Heart left ventricle (tissue), 13 donors: ENCODE results near the gene CXCL14.

ENCODE experiments used
- POLR2A ChIP-seq, 2 donors: fragments of 450-650 bp; IDR thresholded peaks; one replicate each; pipeline ENCODE4 v1.6.1; 2017; ENCODE audit warnings: antibody characterized with exemption in 2 of 2, mild to moderate bottlenecking in 2 of 2, moderate library complexity in 2 of 2
- TF ChIP-seq, protein P1 (sequence below), 12 donors: fragments of 200-600 bp; sonication (generic) in 4 of 12; IDR thresholded peaks; one replicate each; pipeline versions ENCODE4 v1.5.0 to v1.8.0; 2018 to 2022; ENCODE audit warnings: antibody characterized with exemption in 12 of 12, mild to moderate bottlenecking in 5 of 12
- donor health status: ischemic (EF 13 %, LVEDD 7.1; RV severe dilation, severe dysfunction).
- donor health status: DM: no; HTN: yes; CAD: no.
- donor health status: DM: no; HTN: no; CAD: no.
- donor health status: ischemic (EF 25% LVEDD 6.9; RV normal size, moderate dysfunction).
- donor health status: ischemic (EF 25% LVEDD 5.7; RV mildly dilated, moderate dysfunction).
- donor health status: ischemic (EF 35%, LVEDD 5.7; RV mildly dilated, moderate dysfunction).
- donor health status: nonischemic (EF 11% LVEDD 7.7; RV severe dilation, severe dysfunction).
- donor health status: DM: yes; HTN: yes; CAD: no.
- donor health status: PGD.
- donor health status: ischemic (EF 29% LVEDD 5.4; RV normal size, mild dysfunction).
- donor health status: nonischemic (EF 23%, LVEDD 6.1; RV moderate dilation, normal function).

DNA sequence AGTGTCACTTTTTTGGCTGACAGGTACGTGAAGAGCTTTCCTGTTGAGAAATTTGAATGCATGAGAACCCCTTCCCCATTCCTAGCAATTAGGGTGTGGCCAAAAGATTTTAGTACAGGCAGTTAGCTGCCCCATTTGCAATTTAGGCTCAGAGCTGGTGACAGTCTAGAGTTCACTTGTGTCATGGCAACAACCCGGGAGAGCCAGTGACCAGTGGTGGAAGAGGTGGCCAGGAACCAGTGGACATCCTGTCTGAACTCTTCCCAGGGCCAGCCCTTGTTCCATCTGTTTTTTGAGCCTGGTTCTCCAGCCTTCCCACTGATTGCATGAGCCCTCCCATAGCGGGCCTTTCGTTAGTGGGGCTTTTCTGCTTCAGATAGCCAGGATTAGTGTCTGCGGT is 40.5 kb downstream of the CXCL14 start:
- TF ChIP-seq, protein P1, sequence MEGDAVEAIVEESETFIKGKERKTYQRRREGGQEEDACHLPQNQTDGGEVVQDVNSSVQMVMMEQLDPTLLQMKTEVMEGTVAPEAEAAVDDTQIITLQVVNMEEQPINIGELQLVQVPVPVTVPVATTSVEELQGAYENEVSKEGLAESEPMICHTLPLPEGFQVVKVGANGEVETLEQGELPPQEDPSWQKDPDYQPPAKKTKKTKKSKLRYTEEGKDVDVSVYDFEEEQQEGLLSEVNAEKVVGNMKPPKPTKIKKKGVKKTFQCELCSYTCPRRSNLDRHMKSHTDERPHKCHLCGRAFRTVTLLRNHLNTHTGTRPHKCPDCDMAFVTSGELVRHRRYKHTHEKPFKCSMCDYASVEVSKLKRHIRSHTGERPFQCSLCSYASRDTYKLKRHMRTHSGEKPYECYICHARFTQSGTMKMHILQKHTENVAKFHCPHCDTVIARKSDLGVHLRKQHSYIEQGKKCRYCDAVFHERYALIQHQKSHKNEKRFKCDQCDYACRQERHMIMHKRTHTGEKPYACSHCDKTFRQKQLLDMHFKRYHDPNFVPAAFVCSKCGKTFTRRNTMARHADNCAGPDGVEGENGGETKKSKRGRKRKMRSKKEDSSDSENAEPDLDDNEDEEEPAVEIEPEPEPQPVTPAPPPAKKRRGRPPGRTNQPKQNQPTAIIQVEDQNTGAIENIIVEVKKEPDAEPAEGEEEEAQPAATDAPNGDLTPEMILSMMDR (IDR thresholded peaks at IDR 0.05): no peak
- TF ChIP-seq POLR2A (IDR thresholded peaks at IDR 0.05): no peak
